AG08396 (cell line): Measurements from ENCODE around the gene COPB1.

Experiments used
- DNase-seq: peaks from one replicate; pipeline ENCODE4 v3.0.0; 2012; ENCODE audit warnings: low spot score, mixed read lengths

The COPB1 gene

GRCh38 chr11:14435717-14436512, 63.7 kb downstream of the COPB1 start:
- DNase-seq = no peak

- no peak for DNase-seq
Measured at GRCh38 chr11:14425621-14426020, 74.0 kb downstream of the COPB1 start.

- DNase-seq = no peak
Measured at GRCh38 chr11:14424096-14424495, 75.5 kb downstream of the COPB1 start.

GRCh38 chr11:14423633-14424032, 76.0 kb downstream of the COPB1 start:
- no peak for DNase-seq

- no peak for DNase-seq
Measured at GRCh38 chr11:14422814-14423182, 76.8 kb downstream of the COPB1 start.

- peak; percentile 93 for DNase-seq
Measured at GRCh38 chr11:14422052-14422813, 77.4 kb downstream of the COPB1 start.

- DNase-seq = no peak
Measured at GRCh38 chr11:14420223-14420622, 79.4 kb downstream of the COPB1 start.

- no peak for DNase-seq
Measured at GRCh38 chr11:14418801-14419417, 80.7 kb downstream of the COPB1 start.

GRCh38 chr11:14417617-14418374, 81.8 kb downstream of the COPB1 start:
- no peak for DNase-seq

- DNase-seq = no peak
Measured at GRCh38 chr11:14417186-14417585, 82.4 kb downstream of the COPB1 start.

- no peak for DNase-seq
Measured at GRCh38 chr11:14414470-14415461, 84.8 kb downstream of the COPB1 start.

GRCh38 chr11:14413307-14414069, 86.1 kb downstream of the COPB1 start:
- peak; percentile 24 for DNase-seq

- DNase-seq = peak; percentile 58
Measured at GRCh38 chr11:14411818-14412217, 87.8 kb downstream of the COPB1 start.

GRCh38 chr11:14409891-14410290, 89.7 kb downstream of the COPB1 start:
- no peak for DNase-seq

- no peak for DNase-seq
Measured at GRCh38 chr11:14408612-14409011, 91.0 kb downstream of the COPB1 start.
